HG02623 (cell line): ENCODE results near the gene GTSE1.

ENCODE experiments used
- ATAC-seq: cut with Tn5 transposase; IDR thresholded peaks from one replicate; pipeline ENCODE4 v1.9.1; 2021; ENCODE audit warnings: moderate library complexity; ENCODE audit not compliant: unreplicated experiment

The GTSE1 gene

DNA sequence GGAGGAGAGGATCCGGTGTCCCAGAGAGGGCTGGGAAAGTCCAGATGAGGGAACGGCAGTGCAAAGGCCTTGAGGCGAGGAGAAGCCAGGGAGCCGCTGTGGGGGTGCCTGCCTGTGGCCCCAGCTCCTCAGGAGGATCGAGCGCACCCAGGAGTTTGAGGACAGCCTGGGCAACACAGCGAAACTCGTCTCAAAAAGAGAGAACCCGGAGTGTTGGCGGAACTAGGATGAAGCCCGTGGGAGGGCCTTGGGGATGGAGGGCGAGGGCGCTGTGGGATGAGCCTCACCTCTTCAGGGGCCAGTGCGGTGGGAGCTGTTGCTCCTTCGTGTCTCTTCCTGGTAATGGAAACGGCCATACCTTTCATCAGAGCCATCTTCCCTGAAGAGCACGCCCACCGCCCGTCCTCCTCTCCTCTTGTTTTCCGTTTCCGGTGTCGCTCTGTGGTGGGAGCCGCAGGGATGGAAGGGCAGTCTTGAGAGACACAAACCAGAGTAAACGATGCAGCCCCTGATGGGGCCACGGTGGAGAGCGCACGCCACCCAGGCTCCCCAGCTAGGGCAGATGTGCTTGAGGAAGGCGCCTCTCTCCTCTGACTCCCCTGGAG lies 54.6 kb downstream of the GTSE1 start:
- ATAC-seq, result no peak

DNA sequence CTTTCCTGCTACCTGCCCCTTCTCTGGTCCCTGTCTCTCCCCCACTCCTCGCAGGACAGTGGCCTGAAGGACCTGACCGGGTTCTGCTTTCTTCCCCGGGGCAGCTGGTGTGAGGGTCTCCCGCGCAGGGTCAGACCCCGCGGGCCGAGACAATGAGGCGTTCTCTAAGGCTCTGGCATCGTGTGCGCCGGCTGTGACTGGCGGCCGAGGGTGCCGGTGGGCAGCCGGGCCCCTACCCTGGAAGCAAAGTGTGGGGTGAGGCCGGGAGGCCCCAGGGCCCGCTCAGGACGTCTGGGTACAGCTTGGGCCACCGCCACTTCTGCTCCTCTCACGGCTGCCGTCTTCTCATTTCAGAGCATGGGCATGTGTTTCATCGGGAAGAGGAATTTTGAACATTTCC lies 55.1 kb downstream of the GTSE1 start:
- ATAC-seq, result no peak

DNA sequence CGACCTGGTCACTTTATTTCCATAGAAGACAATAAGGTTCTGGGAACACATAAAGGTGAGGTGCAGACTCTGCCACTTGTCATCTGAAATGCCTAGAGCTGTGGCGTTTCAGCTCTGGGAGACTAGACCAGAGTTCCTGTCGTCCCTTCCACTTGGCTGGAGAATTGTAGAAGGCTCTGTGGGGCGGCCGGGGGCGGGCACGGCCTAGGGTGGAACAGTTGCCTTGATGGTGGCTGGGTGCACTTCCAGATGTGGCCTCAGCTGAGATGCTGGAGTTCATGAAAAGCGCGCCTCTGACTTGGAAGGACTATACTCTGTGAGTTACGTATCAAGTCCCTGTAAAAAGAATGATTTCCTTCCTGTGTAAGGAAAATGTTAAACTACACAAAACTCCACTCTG lies 55.6 kb downstream of the GTSE1 start:
- ATAC-seq, result no peak

DNA sequence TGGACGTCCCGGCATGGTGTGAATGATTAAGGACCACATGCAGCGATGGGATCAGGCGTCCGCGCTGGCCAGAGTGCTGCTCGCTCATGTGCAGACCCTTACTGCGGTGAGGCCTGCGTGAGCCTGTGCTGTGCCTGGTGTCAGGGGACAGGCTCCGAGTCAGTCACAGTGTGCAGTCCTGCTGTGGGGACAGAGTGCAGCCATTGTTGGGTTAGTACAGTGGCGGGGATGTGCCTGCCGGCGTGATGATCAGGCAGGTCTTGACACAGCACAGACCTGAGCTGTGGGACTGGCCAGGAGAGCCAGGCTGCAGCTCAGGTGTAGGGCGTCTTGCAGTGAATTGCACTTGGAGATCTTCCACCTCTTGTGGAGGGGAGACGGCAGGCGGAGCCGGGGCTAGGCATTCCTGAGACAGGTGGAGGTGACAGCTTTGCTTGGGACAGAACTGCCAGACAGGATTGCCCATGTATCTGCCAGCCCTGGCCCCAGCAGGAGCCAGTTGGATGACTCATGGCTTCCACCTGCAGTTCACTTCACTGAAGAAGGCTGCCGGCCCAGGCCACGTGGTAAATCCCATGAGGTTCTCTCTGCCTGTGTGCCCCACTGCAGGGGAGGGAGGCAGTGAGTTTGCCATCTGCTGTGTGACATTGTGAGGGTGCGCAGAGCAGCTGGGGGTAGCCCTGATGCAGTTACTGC lies 56.2 kb downstream of the GTSE1 start:
- no peak for ATAC-seq

DNA sequence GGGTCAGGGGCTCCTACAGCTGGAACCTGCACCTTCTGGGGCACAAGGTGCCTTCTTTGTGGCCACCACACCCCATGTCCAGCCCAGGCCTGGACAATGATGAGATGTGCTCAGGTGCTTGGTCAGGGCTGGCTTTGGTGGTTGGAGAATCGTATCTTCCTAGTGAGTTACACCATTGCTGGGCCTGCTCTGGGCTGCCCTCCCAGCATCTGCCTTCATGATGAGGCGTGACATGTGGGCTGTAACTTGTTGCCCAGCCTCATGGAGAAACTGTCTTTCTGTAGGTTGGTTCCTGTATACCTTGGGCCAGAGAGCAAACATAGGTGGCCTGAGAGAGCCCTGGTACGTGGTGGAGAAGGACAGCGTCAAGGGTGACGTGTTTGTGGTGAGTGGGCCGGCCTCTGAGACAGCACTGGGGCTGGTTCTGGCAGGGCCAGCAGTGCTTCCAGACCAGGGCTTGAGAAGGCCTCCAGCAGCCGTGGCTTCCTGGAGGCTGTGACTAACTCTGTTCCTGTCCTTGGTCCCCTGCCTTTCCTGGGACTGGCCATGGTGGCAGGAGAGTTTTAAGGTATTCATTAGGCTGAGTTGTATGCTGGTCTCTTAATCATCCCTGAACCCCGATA lies 56.9 kb downstream of the GTSE1 start:
- ATAC-seq, result no peak

DNA sequence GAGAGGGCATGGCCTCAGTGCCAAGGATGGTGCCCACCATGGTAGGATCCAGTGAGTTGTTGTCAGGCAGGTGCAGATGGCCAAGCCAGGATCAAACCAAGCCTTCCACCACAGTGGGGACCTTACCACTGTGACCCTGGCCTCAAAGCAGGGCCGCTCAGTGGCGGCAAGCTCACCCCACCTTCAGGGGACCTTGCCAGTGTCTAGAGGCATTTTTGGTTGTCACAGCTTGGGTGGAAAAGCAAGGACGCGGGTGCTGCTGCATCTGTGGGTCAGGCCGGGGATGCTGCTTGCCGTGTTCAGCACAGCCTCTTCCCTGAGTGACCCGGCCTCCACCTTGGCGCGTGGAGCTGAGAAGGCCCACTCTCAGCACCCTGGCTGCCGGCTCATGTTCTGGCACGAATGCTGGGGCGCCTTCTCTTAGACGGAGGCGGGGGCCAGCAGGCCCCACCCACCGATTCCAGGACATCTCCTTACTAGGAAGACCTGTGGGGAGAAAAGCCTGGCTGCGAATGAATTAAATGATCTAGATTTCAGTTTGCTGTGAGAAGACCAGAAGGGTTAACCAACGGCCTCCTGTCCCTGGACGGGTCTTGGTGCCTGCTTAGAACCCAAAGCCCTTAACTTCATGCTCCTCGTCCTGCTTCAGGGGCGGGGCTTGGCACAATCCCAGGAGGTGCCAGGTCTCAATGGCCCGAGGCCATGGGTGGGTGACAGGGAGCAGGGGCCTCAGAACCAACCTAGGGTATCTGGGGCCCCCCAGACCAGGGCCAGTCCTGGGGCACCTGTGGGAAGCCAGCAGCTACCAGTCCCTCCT lies 57.7 kb downstream of the GTSE1 start:
- no peak for ATAC-seq

DNA sequence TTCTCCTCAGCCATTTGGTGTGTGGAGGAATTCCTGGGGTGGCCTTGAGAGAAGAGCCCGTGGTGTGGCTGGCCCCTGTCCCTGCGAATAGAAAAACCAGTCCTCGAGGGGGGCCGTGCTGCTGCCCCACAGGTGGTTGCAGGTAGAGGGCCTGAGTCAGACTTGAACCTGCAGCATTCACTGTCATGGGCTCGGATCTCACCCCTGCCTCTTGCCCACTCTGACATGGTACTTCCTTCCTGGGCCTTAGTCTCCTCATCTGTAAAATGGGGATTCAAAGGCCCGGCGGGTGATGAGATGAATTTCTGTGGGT lies 58.3 kb downstream of the GTSE1 start:
- ATAC-seq, result no peak

DNA sequence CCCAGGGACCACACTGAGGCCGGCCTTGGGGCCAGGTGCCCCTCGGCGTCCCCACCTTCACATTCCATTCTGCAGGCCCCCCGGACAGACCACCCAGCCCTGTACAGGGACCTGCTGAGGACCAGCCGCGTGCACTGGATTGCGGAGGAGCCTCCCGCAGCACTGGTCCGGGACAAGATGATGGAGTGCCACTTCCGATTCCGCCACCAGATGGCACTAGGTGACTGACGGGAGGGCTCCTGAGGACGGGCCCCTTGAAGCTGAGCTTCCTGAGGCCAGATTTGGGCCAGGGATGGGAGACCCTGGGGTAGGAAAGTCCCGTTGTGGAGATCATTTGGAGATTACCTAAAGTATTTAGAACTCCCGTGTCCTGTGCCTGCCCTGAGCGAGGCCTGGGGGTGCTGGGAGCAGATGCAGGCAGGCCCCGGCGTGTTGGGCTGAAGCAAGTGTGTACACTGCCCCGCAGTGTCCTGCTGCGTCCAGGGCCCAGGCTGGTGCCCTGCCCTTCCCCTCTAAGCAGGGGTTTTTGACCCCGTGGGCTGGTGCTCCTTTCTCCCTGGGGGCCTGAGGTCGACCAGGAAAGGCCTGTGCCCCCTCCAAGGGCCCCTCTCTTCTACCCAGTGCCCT lies 58.8 kb downstream of the GTSE1 start:
- no peak for ATAC-seq

DNA sequence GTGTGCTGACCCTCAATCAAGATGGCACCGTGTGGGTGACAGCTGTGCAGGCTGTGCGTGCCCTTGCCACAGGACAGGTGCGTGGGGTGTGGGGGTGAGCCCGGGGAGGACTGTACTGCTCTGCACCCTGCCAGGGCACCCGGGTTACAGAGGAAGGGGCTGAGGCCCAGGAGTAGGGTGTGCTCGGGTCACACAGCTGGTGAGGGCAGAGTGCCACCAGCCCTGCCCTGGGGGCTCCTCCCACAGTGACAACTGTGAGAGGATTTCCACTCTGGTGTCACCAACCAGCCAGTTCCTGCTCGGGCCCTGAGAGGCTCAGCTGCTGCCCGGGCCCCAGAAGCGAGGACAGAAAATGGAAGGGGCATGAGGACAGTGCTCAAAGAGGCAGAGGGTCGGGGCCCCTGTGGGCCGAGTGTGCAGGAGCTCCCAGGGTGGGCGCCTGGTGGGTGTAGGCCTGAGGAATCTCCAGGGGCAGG lies 59.4 kb downstream of the GTSE1 start:
- no peak for ATAC-seq

DNA sequence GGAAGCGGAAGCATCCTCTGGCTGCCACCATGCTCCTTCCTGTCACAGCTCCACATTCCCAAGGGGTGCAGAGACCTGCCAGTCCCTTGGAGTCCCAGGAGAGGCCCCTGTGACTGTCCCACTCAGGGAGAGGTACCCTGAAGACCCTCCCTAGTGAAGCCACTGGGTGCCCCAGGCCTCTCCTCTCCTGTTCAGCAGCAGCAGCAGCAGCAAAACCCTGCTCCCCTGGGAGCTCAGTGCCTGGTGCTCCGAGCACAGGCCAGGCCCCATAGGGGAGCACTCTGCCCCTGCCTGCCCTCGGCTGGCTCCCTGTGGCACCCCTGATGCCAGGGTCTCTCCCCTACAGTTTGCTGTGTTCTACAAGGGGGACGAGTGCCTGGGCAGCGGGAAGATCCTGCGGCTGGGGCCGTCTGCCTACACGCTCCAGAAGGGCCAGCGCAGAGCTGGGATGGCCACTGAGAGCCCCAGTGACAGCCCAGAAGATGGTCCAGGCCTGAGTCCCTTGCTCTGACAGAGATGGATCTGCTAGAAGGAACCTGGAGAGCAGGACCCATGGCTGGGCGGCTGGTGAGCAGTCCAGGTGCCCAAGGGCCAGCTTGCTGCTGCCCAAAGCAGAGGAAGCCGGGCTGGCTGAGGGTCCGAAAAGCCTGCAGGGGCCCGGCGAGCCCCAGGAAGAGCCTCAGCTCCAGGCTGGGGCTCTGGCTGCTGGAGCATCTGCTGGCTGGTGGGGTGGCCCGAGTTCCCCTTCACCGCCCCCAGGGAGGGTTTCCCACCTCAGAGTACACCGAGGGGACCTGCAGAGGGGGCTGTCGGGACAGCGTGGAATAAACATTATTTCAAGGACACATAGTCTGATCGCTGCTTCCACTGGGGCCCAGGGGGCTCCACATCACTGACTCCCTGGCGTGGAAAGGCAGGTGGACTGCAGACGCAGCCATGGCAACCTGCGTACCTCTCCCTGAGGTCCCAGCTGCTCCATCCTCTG lies 60.1 kb downstream of the GTSE1 start:
- no peak for ATAC-seq

DNA sequence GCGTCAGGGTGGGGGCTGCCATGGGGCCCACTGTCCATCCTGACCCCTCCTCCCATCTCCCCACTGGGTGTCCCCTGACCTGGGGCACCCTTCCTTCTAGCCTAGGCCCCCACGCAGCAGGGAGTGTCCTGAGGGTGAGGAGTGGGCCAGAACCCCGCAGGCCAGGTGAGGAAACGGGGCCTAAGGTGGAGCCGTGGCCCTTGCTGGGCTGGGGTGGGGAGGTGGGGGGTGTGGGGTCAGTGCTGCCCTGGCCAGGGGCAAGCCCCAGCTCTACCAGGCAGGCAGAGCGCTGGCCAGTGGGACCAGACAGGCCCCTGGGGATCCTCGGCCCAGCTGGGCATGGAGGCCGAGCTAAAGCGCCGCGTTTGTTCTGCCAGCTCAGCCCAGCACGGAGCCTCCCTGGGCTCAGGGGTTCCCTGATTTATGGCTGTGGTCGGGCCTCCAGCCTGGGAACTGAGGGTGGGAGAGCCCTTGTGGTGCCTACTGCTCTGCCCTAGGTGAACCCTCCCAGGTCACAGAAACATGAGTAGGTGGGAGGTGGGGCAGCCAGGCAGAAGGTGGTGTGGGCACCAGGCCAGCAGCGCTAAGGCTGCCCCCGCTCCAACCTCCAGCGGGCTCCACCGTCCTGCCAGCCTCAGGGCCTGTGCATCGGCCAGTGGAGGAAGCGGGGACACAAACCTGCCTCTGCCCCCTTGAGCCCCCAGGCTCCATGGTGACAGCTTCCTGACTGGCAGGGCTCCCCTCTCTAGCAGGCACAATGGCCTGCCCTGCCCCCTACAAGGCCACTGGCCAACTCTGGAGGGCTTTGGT lies 61.2 kb downstream of the GTSE1 start:
- ATAC-seq, result no peak

DNA sequence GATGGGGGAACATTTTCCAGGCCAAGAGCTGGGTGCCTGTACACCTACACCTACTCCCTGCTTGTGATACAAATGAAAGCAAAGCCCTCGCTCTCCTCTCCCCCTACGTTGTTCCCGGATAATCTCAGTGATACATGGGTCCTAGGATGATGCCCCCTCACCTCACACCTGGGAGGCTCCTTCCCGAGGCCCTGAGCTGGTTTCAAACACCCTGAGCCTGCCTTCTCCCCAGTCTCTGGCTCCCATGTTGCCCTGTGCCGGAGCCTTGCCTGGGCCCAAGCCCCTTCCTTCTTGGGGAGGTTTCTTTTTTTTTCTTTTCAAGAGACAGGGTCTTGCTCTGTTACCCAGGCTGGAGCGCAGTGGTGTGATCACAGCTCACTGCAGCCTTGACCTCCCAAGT lies 62.1 kb downstream of the GTSE1 start:
- no peak for ATAC-seq

DNA sequence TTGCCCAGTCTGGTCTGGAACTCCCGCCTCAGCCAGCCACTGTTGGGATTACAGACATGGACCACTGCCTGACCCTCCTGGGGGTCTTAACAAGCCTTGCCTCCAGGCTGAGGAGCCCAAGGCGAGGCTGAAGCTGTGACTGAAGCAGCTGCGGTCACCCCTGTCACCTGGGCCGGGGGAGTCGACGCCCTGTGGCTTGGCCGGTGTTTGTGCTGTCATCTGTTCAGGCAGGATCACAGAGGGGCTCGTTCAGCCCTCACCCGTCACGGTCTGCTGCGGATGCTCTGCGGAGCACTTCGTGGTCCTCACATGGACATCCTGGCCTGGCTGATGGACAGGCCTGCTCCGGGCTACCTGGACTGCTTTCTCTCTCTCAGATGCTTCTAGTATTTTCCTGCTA lies 62.7 kb downstream of the GTSE1 start:
- no peak for ATAC-seq

DNA sequence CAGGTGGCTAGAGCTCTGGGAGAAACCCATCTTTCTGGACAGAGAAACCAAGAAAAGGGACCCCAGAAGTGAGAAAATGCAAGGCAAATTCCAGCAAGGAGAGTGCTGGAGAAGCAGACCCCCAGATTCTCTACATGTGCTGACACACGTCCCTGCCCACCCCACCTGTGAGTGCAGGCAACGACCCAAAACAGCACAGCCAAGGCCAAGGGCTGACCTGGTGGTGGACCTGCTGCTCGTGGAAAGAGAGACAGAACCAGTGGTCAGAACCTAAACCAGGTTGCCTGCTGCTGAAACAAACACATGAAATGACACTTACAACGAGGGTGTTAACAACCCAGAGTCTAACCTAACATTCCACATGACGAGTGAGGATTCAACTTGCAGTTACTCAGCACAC lies 63.4 kb downstream of the GTSE1 start:
- no peak for ATAC-seq

DNA sequence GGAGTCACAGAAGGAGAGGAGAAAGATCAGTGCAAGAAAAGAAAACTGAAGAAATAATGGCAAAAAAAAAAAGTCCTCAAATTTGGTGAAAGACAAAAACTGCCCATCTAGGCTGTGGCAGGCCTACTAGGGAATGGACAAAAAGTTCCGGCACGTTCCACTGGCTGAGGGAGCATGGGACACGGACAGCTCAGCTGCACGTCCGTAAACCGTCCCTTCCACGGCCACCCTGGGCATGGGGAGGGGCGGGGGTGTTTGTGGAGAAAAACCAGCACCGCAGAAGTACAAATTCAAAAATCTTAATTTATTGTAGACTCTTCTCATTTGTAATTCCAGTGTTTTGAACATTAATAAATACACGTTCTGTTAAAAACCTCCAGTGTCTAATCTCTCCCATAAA lies 64.2 kb downstream of the GTSE1 start:
- ATAC-seq, result no peak

DNA sequence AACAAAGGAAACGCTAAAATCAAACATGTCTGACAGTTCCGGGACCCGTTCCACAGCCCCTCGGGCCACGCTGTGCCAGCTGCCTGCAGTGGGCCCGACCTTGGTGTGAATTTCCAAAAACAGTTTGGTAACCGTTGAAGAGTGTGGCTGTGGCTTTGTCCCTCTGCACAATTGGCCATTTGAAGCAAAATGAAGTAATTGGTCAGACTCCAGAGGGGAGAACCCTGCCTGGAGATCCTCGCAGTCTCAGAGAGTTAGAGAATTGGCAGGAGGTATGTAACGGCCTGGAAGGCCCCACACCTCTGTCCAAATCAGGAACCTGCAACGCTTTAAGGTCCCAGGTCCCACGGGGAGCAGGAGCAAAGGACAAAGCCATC lies 65.1 kb downstream of the GTSE1 start:
- no peak for ATAC-seq

DNA sequence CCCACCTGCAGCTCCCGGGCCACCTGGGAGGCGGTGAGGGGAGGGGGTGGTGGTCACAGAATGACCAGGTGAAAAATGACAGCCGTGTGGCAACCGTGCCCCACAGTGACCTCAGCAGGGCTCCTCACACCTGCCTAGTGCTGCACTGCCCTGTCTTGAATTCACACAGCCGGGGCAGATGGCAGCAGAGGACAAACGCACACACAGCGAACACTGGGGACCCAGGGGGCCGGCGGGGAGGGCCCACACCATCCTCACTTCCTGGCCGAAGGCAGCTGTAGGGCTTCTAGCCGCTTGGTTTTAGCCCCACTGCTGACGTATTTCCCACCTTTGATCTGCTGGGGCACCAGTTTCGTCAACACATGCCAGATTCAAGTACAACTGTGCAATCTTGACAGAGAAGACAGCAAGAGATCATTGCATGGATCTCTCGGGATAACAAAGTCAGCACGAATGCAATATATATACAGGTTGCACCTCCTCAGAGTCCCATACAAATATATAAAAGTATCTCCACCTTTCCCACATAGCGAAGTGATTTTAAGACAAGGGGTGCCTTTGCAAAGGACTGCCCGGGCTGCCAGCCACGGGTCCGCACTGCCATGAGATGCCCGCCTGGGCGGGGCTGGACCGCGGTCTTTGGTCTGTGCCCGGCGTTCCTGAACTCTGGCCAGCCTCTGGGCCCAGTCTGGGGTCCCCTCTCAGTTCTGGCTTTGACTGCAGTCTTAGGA lies 65.7 kb downstream of the GTSE1 start:
- no peak for ATAC-seq

DNA sequence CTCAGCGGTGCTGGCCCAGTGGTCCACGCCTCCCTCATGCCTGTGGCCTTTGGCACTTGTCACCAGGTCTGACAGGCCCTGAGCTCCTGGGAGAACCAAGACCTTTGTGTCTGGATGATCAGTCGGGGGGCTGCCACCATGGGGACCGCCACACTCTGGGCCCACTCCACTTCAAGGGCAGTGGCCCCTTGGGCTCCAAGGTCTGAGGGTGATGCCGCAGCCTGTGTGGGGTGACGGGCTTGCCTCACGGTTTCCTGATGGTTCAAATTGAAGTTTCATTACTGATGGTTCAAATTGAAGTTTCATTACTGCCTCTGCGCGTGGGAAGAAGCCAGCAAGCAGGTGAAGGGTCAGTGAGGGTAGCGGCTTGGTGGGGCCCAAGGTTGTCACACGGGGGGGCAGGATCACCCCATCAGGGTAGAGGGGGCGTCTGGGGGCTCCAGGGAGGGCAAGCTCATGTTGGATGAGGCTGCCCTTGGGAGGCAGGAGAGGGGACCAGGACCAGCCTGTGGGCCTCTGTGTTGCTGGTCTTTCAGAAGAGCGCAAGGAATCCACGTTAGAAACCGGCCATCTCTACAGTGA lies 66.4 kb downstream of the GTSE1 start:
- ATAC-seq, result no peak
